Neural progenitor cell (in vitro differentiated cells): ENCODE data around the gene ACOXL. TPM values are rescaled to one million over a fixed set of nuclear protein-coding genes. Genes with fewer than 3 reads are reported as not detected.

Experiments used
- DNase-seq: peaks from one replicate; pipeline ENCODE4 v3.0.0-alpha.2; 2016; ENCODE audit warnings: low spot score
- H2AFZ ChIP-seq: fragments of 200-600 bp; sonication (generic); replicated peaks from 2 replicates; pipeline ENCODE4 v1.6.1; 2016; ENCODE audit warnings: antibody characterized with exemption
- H3F3A ChIP-seq: fragments of 200-600 bp; sonication (generic); 2 replicates; pipeline ENCODE4 v1.6.1; 2016; ENCODE audit warnings: antibody characterized with exemption, low read depth
- H3K27ac ChIP-seq: fragments of 200-600 bp; sonication (generic); 2 replicates; pipeline ENCODE4 v1.5.1; 2016; ENCODE audit warnings: mild to moderate bottlenecking
- H3K27me3 ChIP-seq: fragments of 200-600 bp; sonication (generic); 2 replicates; pipeline ENCODE4 v1.6.1; 2016; ENCODE audit warnings: mild to moderate bottlenecking, moderate library complexity
- H3K36me3 ChIP-seq: fragments of 200-600 bp; sonication (generic); 2 replicates; pipeline ENCODE4 v1.5.1; 2016
- H3K4me1 ChIP-seq: fragments of 200-600 bp; sonication (generic); 2 replicates; pipeline ENCODE4 v1.6.1; 2016; ENCODE audit warnings: mixed run types
- H3K4me2 ChIP-seq: fragments of 200-600 bp; sonication (generic); 2 replicates; pipeline ENCODE4 v1.6.1; 2016
- H3K4me3 ChIP-seq: fragments of 200-600 bp; sonication (generic); 2 replicates; pipeline ENCODE4 v1.5.1; 2016
- H3K79me2 ChIP-seq: fragments of 200-600 bp; sonication (generic); 2 replicates; pipeline ENCODE4 v1.6.1; 2016; ENCODE audit warnings: low read depth
- H3K9ac ChIP-seq: fragments of 200-600 bp; sonication (generic); 2 replicates; pipeline ENCODE4 v1.6.1; 2016
- H3K9me3 ChIP-seq: fragments of 200-600 bp; sonication (generic); 2 replicates; pipeline ENCODE4 v1.5.1; 2016; ENCODE audit warnings: low read depth
- H4K20me1 ChIP-seq: fragments of 200-600 bp; sonication (generic); 2 replicates; pipeline ENCODE4 v1.6.1; 2016; ENCODE audit warnings: low read depth
- H3K27ac Mint-ChIP-seq: 3 replicates; pipeline ENCODE4 v1.8.0; 2021; ENCODE audit warnings: mixed read lengths
- H3K27me3 Mint-ChIP-seq: 2 replicates; pipeline ENCODE4 v1.8.0; 2022; ENCODE audit warnings: low read depth, mild to moderate bottlenecking, inconsistent platforms, moderate library complexity, mixed read lengths; ENCODE audit not compliant: insufficient read depth
- H3K36me3 Mint-ChIP-seq: 3 replicates; pipeline ENCODE4 v1.8.0; 2021; ENCODE audit warnings: mixed read lengths
- H3K4me1 Mint-ChIP-seq: 3 replicates; pipeline ENCODE4 v1.8.0; 2021; ENCODE audit warnings: mixed read lengths
- H3K4me3 Mint-ChIP-seq: 3 replicates; pipeline ENCODE4 v1.8.0; 2021; ENCODE audit warnings: mild to moderate bottlenecking, moderate library complexity, mixed read lengths
- H3K9me3 Mint-ChIP-seq: 3 replicates; pipeline ENCODE4 v1.8.0; 2020; ENCODE audit warnings: mixed read lengths
- EZH2 ChIP-seq: fragments of 200-600 bp; sonication (generic); IDR thresholded peaks from 2 replicates; pipeline ENCODE4 v1.6.1; 2017; ENCODE audit warnings: antibody characterized with exemption, mild to moderate bottlenecking, moderate library complexity
- EZH2phosphoT487 ChIP-seq: fragments of 200-600 bp; sonication (generic); IDR thresholded peaks from 2 replicates; pipeline ENCODE4 v1.6.1; 2017; ENCODE audit warnings: antibody characterized with exemption
- total RNA-seq: library from RNA; depleted of rRNA; stranded (reverse); fragments of >200 nt; gene quantifications from 2 replicates; pipeline ENCODE4 v1.2.3, GENCODE V29; 2015; ENCODE audit warnings: low replicate concordance
- TF ChIP-seq, protein P1 (sequence below): fragments of 200-600 bp; sonication (generic); IDR thresholded peaks from 2 replicates; pipeline ENCODE4 v1.5.1; 2017; ENCODE audit warnings: antibody characterized with exemption, mild to moderate bottlenecking

Gene ACOXL
- total RNA-seq, 1 donor from 2014 or later = 2.9 TPM

- H3K4me3 ChIP-seq = no peak overlapping the region
- no peaks in the 10 kb centered on the region for H3F3A ChIP-seq
- no peak overlapping the region for H3K4me3 Mint-ChIP-seq
- peaks cover 5% of the 10 kb centered on the region for H3K36me3 ChIP-seq
- no peaks in the 10 kb centered on the region for H3K36me3 Mint-ChIP-seq
- H3K4me1 Mint-ChIP-seq = no peaks in the 10 kb centered on the region
- no peaks in the 10 kb centered on the region for H3K4me1 ChIP-seq
- H3K4me2 ChIP-seq = no peak overlapping the region
- no peak overlapping the region for H3K27ac ChIP-seq
- no peaks in the 10 kb centered on the region for H3K27me3 Mint-ChIP-seq
- no peak overlapping the region for H3K27ac Mint-ChIP-seq
- H3K9me3 Mint-ChIP-seq = peaks cover 12% of the 10 kb centered on the region
- no peaks in the 10 kb centered on the region for H3K9me3 ChIP-seq
- H2AFZ ChIP-seq = no peak overlapping the region
- no peaks in the 10 kb centered on the region for H3K27me3 ChIP-seq
- TF ChIP-seq, protein P1, sequence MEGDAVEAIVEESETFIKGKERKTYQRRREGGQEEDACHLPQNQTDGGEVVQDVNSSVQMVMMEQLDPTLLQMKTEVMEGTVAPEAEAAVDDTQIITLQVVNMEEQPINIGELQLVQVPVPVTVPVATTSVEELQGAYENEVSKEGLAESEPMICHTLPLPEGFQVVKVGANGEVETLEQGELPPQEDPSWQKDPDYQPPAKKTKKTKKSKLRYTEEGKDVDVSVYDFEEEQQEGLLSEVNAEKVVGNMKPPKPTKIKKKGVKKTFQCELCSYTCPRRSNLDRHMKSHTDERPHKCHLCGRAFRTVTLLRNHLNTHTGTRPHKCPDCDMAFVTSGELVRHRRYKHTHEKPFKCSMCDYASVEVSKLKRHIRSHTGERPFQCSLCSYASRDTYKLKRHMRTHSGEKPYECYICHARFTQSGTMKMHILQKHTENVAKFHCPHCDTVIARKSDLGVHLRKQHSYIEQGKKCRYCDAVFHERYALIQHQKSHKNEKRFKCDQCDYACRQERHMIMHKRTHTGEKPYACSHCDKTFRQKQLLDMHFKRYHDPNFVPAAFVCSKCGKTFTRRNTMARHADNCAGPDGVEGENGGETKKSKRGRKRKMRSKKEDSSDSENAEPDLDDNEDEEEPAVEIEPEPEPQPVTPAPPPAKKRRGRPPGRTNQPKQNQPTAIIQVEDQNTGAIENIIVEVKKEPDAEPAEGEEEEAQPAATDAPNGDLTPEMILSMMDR = no peak
- no peak for TF ChIP-seq EZH2phosphoT487
- no peak for TF ChIP-seq EZH2
- no peak for DNase-seq
- no peaks in the 10 kb centered on the region for H3K79me2 ChIP-seq
- H4K20me1 ChIP-seq = no peaks in the 10 kb centered on the region
- H3K9ac ChIP-seq = no peak overlapping the region
These were observed 272.9 kb downstream of the ACOXL start for GRCh38 chr2:111005307-111005706.

DNA sequence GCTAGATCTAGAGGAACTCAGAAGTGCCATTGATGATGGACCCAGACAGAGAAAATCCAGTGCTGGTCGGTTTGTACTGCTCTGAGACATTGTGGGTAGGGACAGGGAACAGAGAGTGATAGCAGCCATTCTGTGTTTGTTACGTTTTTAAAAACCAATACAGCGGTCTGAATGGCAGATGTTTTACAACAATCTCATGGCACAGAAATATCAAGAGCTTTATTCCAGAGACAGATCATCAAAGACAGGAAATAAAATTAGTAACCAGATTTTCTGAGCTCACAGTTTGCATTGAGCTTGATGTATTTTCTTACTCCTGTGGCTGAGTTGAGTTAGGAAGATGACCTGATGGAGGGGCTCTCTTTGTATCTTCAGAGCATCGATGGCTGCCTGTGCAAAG lies 273.4 kb downstream of the ACOXL start:
- Mint-ChIP-seq H3K27me3 (no peaks in the 10 kb centered on the region), H3K36me3 (no peaks in the 10 kb centered on the region), H3K4me3 (no peak overlapping the region), H3K27ac (no peak overlapping the region), H3K9me3 (peaks cover 10% of the 10 kb centered on the region), H3K4me1 (no peaks in the 10 kb centered on the region)
- H3K4me2 ChIP-seq = no peak overlapping the region
- H3K36me3 ChIP-seq = peaks cover 5% of the 10 kb centered on the region
- no peaks in the 10 kb centered on the region for H3K4me1 ChIP-seq
- H3K79me2 ChIP-seq = no peaks in the 10 kb centered on the region
- H3F3A ChIP-seq = no peaks in the 10 kb centered on the region
- no peak overlapping the region for H3K9ac ChIP-seq
- DNase-seq = no peak
- no peak overlapping the region for H3K27ac ChIP-seq
- H3K27me3 ChIP-seq = no peaks in the 10 kb centered on the region
- H3K9me3 ChIP-seq = peaks cover 3% of the 10 kb centered on the region
- TF ChIP-seq EZH2phosphoT487 (no peak), EZH2 (no peak)
- TF ChIP-seq, protein P1 = no peak
- H4K20me1 ChIP-seq = no peaks in the 10 kb centered on the region
- no peak overlapping the region for H3K4me3 ChIP-seq
- H2AFZ ChIP-seq = no peak overlapping the region

DNA sequence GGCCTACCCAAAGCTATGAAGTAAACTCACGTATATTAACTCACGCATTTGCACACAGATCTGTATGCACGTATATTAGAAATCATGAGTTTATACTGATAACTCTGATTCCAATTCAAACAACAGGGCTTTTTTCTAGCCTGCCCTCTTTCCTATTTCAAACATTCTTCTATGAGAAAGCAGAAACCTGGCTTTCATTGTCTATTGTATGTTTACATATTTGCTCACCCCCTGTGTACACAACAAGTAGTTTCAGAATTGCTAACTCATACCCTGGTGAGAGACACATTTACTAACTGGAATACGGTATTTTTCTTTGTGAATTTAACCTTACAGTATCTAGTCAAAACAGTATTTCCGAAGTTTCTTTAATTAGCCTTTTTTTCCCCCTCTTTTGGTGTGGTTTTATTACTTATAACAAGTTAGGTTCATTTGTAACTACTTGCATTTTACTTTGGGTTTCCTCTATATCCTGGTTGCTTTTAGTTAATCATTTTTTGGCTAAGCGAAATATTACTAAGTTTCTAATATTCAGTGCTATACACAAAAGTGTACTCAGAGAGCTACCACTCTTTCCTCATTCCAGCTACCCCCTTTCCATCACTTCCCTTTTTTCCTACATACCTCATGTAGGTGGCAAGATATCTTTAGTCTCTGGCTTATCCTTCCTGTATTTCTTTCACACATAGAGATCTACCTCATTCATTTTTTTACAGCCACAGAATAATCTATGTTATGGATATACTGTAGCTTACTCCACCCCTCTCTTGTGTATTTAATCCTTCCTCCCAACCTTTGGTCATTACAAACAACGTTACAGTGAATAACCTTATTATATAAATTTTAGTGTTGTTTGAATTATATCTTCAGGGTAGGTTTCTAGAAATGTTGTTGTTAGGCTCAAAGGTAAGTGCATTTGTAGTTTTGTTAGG lies 275.6 kb downstream of the ACOXL start:
- Histone ChIP-seq H2AFZ (no peak overlapping the region), H4K20me1 (no peaks in the 10 kb centered on the region), H3K4me2 (no peak overlapping the region), H3K27me3 (no peaks in the 10 kb centered on the region), H3K4me1 (no peaks in the 10 kb centered on the region), H3K79me2 (no peaks in the 10 kb centered on the region), H3K36me3 (no peaks in the 10 kb centered on the region), H3F3A (no peaks in the 10 kb centered on the region), H3K9ac (no peak overlapping the region), H3K9me3 (peaks cover 8% of the 10 kb centered on the region), H3K4me3 (no peak overlapping the region), H3K27ac (no peak overlapping the region)
- H3K9me3 Mint-ChIP-seq = peaks cover 11% of the 10 kb centered on the region
- no peaks in the 10 kb centered on the region for H3K4me1 Mint-ChIP-seq
- H3K36me3 Mint-ChIP-seq = no peaks in the 10 kb centered on the region
- TF ChIP-seq, protein P1 = no peak
- TF ChIP-seq EZH2 (no peak), EZH2phosphoT487 (no peak)
- no peaks in the 10 kb centered on the region for H3K27me3 Mint-ChIP-seq
- no peak overlapping the region for H3K27ac Mint-ChIP-seq
- H3K4me3 Mint-ChIP-seq = no peak overlapping the region
- no peak for DNase-seq
